ENCODE data around the gene SRM. TPM values are rescaled to one million over a fixed set of nuclear protein-coding genes. Genes with fewer than 3 reads are reported as not detected.

SRM gene
- total RNA-seq, result 78.6 and 94.9 TPM in 2 replicates

DNA sequence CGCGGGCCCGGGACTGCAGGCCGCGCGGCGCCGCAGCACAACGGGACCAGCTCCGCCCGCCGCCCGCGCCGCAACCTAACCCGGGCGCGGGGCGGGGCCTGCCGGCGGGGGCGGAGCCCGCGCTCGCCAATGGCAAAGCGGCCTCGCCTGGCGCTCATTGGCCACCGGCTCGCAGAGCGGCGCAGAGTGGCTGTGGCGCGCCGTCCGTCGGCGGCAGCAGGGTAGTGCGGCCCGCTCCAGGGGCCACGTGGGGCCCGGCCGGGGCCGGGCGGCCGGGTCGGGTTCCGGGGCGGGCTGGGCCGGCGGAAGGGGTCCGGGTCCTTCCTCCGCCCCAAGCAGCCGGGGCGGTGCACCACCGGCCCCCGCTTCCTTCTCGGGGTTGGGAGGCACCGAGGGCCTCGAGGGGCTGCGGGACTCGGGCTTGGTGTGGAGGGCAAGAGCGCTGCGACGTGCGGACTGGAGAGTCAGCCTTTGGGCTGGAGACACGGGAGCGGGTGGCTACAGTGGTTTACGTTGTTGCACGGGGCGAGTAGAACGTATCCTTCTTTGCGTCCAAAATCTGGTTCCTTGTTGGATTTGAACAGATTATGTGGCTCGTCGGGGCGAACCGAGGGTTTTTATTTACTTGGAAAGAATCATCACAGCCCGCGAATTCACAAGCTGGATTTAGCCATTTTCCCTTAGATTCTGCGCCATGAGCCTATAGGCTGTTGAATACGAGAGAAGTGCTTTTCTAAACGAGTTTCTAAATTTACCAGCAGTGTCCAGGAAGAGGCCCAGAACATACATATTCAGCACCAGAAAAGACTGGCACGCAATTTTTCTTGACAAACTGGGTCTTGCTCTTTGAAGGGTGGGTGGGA, at the start of gene SRM:
Gene SRM, minus strand, starts transcription at position 51 of the 863 bp plus-strand sequence. CDS start 75 bp downstream, outside the sequence.

DNA sequence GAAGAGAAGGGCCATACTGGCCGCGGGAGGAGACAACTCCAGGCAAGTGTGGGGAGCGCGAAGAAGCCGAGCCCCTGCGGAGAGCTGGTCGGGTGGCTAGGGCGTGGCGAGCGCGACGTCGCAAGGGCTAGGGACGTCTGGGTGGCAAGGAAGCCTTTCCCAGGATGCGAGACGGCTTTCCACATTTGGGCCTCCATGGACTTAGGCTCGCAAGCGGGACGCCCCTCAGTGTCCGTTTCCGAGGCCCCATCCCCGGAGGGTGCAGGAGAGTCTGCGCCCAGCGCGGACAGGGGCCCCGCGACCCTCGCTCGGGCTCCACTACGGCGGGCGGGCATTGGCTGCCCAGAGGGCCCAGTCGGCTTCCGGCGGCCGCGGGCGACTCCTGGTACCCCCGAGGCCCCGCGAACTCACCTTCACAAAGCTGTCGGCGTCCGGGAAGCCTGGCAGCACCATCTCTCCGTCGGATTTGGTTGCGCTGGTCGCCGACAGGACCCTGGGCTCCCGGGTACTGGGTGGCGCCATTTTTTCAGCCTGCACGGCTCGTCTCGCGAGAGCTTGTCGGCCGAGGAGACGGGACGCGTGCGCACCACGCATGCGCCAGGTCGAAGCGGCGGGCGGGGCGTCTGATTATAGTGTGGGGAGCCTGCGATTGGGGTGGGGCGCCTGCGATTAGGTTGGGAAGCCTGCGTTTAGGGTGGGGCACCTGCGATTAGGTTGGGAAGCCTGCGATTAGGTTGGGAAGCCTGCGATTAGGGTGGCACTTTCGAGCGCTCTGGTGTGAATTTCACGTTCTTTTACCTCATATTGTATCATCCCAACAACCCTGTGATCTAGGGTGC, 39.7 kb upstream of the SRM start, which contains the start of gene EXOSC10:
Gene EXOSC10, minus strand, starts transcription at position 560 of the 839 bp plus-strand sequence. Its CDS starts 38 bp downstream, at position 522.

DNA sequence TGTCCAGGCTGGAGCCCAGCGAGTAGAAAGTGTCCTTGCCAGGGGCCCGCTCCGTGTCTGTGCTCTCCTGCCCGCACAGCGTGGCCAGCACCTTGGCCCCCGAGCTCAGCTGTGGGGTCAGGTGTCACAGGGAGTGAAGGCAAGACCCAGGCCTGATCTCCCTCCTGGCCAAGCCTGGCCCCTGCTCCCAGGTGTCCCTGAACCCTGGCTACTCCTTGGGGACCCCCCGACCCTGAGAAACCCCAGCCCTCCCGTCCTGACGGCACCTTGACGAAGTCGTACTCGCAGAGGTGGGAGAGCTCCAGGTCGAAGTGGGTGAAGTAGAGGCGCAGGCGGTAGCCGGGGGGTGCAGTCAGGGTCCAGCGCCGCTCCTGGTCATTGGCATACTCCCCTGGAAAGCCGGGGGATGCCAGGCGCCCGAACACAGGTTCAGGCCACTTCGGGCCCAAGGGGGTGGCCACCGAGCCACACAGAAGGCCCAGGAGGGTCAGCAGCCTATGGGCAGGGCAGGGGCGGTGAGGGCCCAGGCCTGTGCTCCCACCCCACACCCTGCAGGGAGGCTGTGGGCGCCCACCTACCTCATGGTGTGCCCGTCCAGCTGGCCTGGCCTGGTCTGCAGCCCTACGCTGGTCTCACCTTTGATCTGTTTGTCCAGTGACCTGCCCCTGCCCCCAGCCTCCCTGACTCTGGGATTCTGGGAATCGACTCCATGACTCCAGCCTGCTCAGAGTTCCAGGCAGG, 13.0 kb downstream of the SRM start, which contains the start of gene MASP2:
Gene MASP2, minus strand, starts transcription at position 615 of the 741 bp plus-strand sequence. Its CDS starts 32 bp downstream, at position 583.

DNA sequence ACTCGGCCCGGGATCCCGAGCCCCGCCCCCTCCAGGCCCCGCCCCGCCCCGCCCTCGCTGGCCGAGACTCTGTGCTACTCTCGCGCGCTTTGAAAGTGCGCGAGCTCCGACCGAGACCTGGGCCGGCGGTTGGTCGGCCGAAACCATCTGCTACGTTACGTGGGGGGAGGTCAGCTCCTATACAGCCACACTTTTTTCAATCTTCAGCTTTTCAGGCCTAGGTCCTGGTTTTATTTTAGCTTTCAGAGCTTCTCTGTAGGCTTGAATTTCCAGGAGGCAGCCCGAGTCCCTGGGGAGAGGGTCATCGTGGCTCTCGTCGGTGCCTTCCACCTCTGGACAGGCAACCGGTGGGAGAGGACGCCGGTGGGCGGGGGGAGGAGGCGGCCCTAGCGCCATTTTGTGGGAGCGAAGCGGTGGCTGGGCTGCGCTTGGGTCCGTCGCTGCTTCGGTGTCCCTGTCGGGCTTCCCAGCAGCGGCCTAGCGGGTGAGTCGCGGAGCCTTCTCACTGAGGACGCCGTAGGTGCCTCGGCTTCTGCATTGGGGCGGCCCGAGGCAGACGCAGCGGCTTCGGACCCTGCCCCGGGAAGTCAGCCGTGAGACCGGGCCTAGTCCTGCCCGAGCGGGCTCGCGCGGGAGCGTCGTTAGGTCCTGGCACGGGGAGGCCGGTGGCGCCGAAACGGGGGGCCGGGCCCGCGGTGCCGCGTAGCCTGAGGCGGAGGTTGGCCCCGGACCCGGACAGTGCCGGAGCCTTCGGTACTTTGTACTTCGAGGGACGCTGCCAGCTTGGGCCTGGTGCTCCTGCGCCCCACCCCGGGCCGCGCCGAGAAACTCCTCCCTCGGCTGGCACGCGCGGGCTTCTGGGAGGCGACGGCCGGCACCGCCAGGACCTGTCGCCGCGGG, 47.3 kb downstream of the SRM start, which contains the start of gene TARDBP:
Gene TARDBP, plus strand, starts transcription at position 395 of the 900 bp plus-strand sequence. CDS start 1,074 bp downstream, outside the sequence.

Other genes starting within 250 kb of the SRM start
- 67.2 and 76.6 TPM in 2 replicates for gene TARDBP, start 47.4 kb downstream of the SRM start, total RNA-seq
- 0.35 TPM in 1 of 2 replicates, not detected in the other for gene MASP2, start 12.8 kb downstream of the SRM start, total RNA-seq
- gene EXOSC10, start 39.9 kb upstream of the SRM start, total RNA-seq, result 39.2 and 51.6 TPM in 2 replicates
- gene ANGPTL7, start 129.3 kb upstream of the SRM start, total RNA-seq, result not detected in 2 replicates
- 25.2 and 31.5 TPM in 2 replicates for gene MTOR, start 202.5 kb upstream of the SRM start, total RNA-seq
- 4.5 and 7.2 TPM in 2 replicates for gene UBIAD1, start 213.2 kb upstream of the SRM start, total RNA-seq

Data from airway epithelial cell (primary cell).